ENCODE measurements around the gene GPR4. TPM values are rescaled to one million over a fixed set of nuclear protein-coding genes. Genes with fewer than 3 reads are reported as not detected.

Gene GPR4
- polyA plus RNA-seq, 1 donor (not counting 4 experiments of a cell fraction or from before 2014, with no cell fraction given): not detected

DNA sequence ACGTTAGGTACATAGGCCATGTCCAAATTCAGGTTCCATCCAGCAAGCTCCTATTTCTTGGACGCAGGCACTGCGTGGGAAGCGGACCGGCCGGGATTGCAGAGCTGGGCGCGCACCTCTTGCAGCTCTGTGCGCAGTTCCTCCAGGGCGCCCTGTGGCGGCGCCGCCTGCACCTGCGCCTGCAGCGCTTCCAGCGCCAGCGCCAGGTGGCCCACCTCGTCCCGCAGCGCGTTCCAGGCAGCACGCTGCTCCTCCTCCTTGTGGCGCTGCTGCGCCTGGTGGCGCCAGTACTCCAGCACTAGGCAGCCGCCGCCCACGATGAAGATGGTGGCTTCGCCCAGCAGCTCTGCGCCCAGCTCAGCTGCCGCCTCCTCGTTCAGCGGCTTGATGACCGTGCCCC lies 48.5 kb downstream of the GPR4 start:
- Histone ChIP-seq H2AFZ (ENCODE audit: control insufficient read depth, low read length) (no peak overlapping the region), H3K4me2 (ENCODE audit: control insufficient read depth, extremely low read depth, insufficient read depth, low read depth, low read length) (peak overlapping the region; percentile 22), H3K27ac (ENCODE audit: control insufficient read depth, insufficient read depth, low read length) (no peak overlapping the region), H3K79me2 (ENCODE audit: control insufficient read depth, insufficient read depth, low read length) (no peaks in the 10 kb centered on the region), H3K36me3 (ENCODE audit: control insufficient read depth in 2 of 2, extremely low read depth in 1 of 2, insufficient read depth in 2 of 2, low read length in 2 of 2) (peaks cover 2 to 4% of the 10 kb centered on the region in 2 experiments), H3K9ac (ENCODE audit: control insufficient read depth, extremely low read depth, insufficient read depth, low read length) (no peak overlapping the region), H4K20me1 (ENCODE audit: control insufficient read depth, extremely low read depth, insufficient read depth, low read length) (no peaks in the 10 kb centered on the region), H3K27me3 (ENCODE audit: control insufficient read depth, extremely low read depth, insufficient read depth, low read length) (no peaks in the 10 kb centered on the region), H3K9me3 (ENCODE audit: control insufficient read depth, low read depth, low read length) (no peaks in the 10 kb centered on the region), H3K4me3 (ENCODE audit: control insufficient read depth in 2 of 3, extremely low read depth in 1 of 3, insufficient read depth in 2 of 3, low read depth in 1 of 3, low read length in 3 of 3) (no peak overlapping the region), H3K4me1 (ENCODE audit: control insufficient read depth, extremely low read depth, insufficient read depth, low read length) (peaks cover 25% of the 10 kb centered on the region), H3K9me1 (ENCODE audit: control insufficient read depth, extremely low read depth, insufficient read depth, low read length) (peaks cover 8% of the 10 kb centered on the region)
- DNase-seq (ENCODE audit: low read depth, low spot score): no peak
- TF ChIP-seq CTCF (optimal IDR thresholded peaks at IDR 0.05 in 1 of 3, IDR thresholded peaks at IDR 0.05 in 1 of 3, conservative IDR thresholded peaks at IDR 0.05 in 1 of 3; ENCODE audit: extremely low read depth in 1 of 3, insufficient read depth in 2 of 3, low read length in 3 of 3) (peak; percentile 37 to 70 (median 43)), EZH2 (IDR thresholded peaks at IDR 0.05; ENCODE audit: low read length) (no peak)
- dilution Hi-C loops (cut with MboI; ENCODE audit: extremely low pct_ligation_motif_present, low sequenced_read_pairs): no loop called here
- FAIRE-seq: no peak

DNA sequence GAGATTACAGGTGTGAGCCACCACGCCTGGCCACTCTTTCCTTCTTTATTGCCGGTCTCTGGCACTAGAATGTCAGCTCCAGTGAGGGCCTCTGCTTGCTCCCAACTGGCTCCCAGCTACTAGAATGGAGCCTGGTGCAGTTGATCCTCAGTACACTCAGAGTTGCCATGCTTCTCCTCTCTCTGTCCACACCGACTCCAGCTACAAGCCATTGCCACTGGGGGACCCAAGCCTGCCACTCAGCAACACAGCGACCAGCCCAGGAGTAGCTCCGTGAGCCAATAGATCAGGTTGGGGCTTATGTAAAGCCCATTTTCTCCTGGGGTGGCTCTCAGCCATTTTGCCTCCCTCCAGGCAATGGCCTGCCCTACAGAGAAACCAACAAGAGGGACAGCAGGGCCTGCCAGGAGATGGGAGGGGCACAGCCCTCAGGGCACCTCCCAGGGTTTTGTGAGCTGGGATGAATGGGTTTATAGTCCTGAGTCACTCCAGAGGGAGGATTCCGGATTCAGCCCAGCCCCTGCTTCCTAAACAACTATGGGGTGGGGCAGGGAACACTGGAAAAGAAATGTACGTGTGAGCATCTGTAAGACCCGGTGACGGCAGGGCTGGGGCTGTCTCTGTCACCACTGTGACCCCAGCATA lies 53.9 kb downstream of the GPR4 start:
- H3K9me3 ChIP-seq (ENCODE audit: control insufficient read depth, low read depth, low read length): no peaks in the 10 kb centered on the region
- H3K27me3 ChIP-seq (ENCODE audit: control insufficient read depth, extremely low read depth, insufficient read depth, low read length): no peaks in the 10 kb centered on the region
- no peaks in the 10 kb centered on the region for H3K79me2 ChIP-seq (ENCODE audit: control insufficient read depth, insufficient read depth, low read length)
- H3K27ac ChIP-seq (ENCODE audit: control insufficient read depth, insufficient read depth, low read length): peak overlapping the region; percentile 72
- peak; percentile 86 for DNase-seq (ENCODE audit: low read depth, low spot score)
- peaks cover 29% of the 10 kb centered on the region for H3K4me1 ChIP-seq (ENCODE audit: control insufficient read depth, extremely low read depth, insufficient read depth, low read length)
- no peak overlapping the region for H3K4me3 ChIP-seq (ENCODE audit: control insufficient read depth in 2 of 3, extremely low read depth in 1 of 3, insufficient read depth in 2 of 3, low read depth in 1 of 3, low read length in 3 of 3)
- H3K36me3 ChIP-seq (ENCODE audit: control insufficient read depth in 2 of 2, extremely low read depth in 1 of 2, insufficient read depth in 2 of 2, low read length in 2 of 2): peaks cover 2 to 3% of the 10 kb centered on the region in 2 experiments
- peak overlapping the region; percentile 50 for H2AFZ ChIP-seq (ENCODE audit: control insufficient read depth, low read length)
- H3K4me2 ChIP-seq (ENCODE audit: control insufficient read depth, extremely low read depth, insufficient read depth, low read depth, low read length): peak overlapping the region; percentile 56
- TF ChIP-seq EZH2 (IDR thresholded peaks at IDR 0.05; ENCODE audit: low read length) (no peak), CTCF (optimal IDR thresholded peaks at IDR 0.05 in 1 of 3, IDR thresholded peaks at IDR 0.05 in 1 of 3, conservative IDR thresholded peaks at IDR 0.05 in 1 of 3; ENCODE audit: extremely low read depth in 1 of 3, insufficient read depth in 2 of 3, low read length in 3 of 3) (no peak)
- H3K9ac ChIP-seq (ENCODE audit: control insufficient read depth, extremely low read depth, insufficient read depth, low read length): no peak overlapping the region
- dilution Hi-C loops (cut with MboI; ENCODE audit: extremely low pct_ligation_motif_present, low sequenced_read_pairs): no loop called here
- no peaks in the 10 kb centered on the region for H4K20me1 ChIP-seq (ENCODE audit: control insufficient read depth, extremely low read depth, insufficient read depth, low read length)
- peak; percentile 98 for FAIRE-seq
- H3K9me1 ChIP-seq (ENCODE audit: control insufficient read depth, extremely low read depth, insufficient read depth, low read length): peaks cover 5% of the 10 kb centered on the region
